ENCODE data around the gene RMND5A.

DNA sequence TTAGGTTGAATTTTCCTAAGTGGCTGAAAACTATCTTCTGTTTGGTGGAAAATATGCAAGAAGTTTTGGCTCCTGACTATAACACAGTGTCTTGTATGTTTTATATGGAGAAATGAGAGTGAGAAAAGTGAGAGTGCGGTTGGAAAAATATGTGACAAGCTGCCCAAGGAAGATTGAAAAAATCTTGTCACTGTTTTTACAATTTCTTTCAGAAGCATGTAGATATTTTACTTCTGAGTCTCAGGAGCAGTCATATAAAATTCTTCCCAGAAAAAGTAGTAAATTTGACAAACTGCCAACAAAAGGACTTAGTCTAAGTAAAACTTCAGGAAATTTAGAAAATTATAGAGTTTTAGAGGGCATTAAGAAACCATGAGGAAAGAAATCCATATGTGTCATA lies 19.4 kb upstream of the RMND5A start:
- TF ChIP-seq SMC3 (IDR thresholded peaks at IDR 0.05; ENCODE audit: low read depth, low read length) = no peak
- TF ChIP-seq, protein P1, sequence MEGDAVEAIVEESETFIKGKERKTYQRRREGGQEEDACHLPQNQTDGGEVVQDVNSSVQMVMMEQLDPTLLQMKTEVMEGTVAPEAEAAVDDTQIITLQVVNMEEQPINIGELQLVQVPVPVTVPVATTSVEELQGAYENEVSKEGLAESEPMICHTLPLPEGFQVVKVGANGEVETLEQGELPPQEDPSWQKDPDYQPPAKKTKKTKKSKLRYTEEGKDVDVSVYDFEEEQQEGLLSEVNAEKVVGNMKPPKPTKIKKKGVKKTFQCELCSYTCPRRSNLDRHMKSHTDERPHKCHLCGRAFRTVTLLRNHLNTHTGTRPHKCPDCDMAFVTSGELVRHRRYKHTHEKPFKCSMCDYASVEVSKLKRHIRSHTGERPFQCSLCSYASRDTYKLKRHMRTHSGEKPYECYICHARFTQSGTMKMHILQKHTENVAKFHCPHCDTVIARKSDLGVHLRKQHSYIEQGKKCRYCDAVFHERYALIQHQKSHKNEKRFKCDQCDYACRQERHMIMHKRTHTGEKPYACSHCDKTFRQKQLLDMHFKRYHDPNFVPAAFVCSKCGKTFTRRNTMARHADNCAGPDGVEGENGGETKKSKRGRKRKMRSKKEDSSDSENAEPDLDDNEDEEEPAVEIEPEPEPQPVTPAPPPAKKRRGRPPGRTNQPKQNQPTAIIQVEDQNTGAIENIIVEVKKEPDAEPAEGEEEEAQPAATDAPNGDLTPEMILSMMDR (IDR thresholded peaks at IDR 0.05) = no peak
- no peak for TF ChIP-seq NFIC (IDR thresholded peaks at IDR 0.05; ENCODE audit: borderline replicate concordance)
- TF ChIP-seq EP300 (IDR thresholded peaks at IDR 0.05; ENCODE audit: borderline replicate concordance in 1 of 2, low read depth in 1 of 2, low read length in 1 of 2) = no peak
- no peak for TF ChIP-seq GATA2 (CRISPR knock-in tag; IDR thresholded peaks at IDR 0.05)
- TF ChIP-seq GABPA (IDR thresholded peaks at IDR 0.05; ENCODE audit: low read depth) = no peak
- no peak for TF ChIP-seq RFX5 (IDR thresholded peaks at IDR 0.05; ENCODE audit: low read length)
- TF ChIP-seq, protein P2, sequence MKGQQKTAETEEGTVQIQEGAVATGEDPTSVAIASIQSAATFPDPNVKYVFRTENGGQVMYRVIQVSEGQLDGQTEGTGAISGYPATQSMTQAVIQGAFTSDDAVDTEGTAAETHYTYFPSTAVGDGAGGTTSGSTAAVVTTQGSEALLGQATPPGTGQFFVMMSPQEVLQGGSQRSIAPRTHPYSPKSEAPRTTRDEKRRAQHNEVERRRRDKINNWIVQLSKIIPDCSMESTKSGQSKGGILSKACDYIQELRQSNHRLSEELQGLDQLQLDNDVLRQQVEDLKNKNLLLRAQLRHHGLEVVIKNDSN (IDR thresholded peaks at IDR 0.05; ENCODE audit: borderline replicate concordance, low read depth) = no peak
- TF ChIP-seq MEF2A (IDR thresholded peaks at IDR 0.05; ENCODE audit: borderline replicate concordance, low read depth) = no peak
- no peak for TF ChIP-seq FOXJ3 (CRISPR knock-in tag; IDR thresholded peaks at IDR 0.05)
- TF ChIP-seq POLR2AphosphoS5 (IDR thresholded peaks at IDR 0.05; ENCODE audit: low read depth, low read length) = no peak
- no peak for TF ChIP-seq RAD21 (IDR thresholded peaks at IDR 0.05; ENCODE audit: low read length)
